Right lobe of liver (tissue), 6 donors: ENCODE data around the gene FAAP20. TPM values are rescaled to one million over a fixed set of nuclear protein-coding genes. Genes with fewer than 3 reads are reported as not detected.

Source experiments
- ATAC-seq, 4 donors: fragments of 200-7000 bp; cut with Tn5 transposase; one replicate each; pipeline ENCODE4 v1.9.1; 2020; ENCODE audit warnings: mild to moderate bottlenecking in 4 of 4, moderate library complexity in 4 of 4
- DNase-seq, 3 donors: peaks; one replicate each; pipeline ENCODE4 v3.0.0-alpha.2; 2020
- H3K27ac ChIP-seq, 3 donors: fragments of 200-600 bp; one replicate each; pipeline ENCODE4 v1.8.0; 2022
- H3K27me3 ChIP-seq, 2 donors: fragments of 200-600 bp; one replicate each; pipeline ENCODE4 v1.8.0; 2022
- H3K36me3 ChIP-seq, 4 donors: fragments of 200-600 bp; sonication (generic) in 1 of 4; one replicate each; pipeline versions ENCODE4 v1.5.1 to v1.8.0; 2017 to 2022; ENCODE audit warnings: control low read depth in 1 of 4
- H3K4me1 ChIP-seq, 4 donors: fragments of 200-600 bp; sonication (generic) in 1 of 4; one replicate each; pipeline versions ENCODE4 v1.5.1 to v1.8.0; 2017 to 2022; ENCODE audit warnings: control low read depth in 1 of 4
- H3K4me3 ChIP-seq, 3 donors: fragments of 200-600 bp; one replicate each; pipeline ENCODE4 v1.8.0; 2022
- H3K9me3 ChIP-seq, 4 donors: fragments of 200-600 bp; sonication (generic) in 1 of 4; one replicate each; pipeline versions ENCODE4 v1.5.1 to v1.8.0; 2017 to 2022; ENCODE audit warnings: control low read depth in 1 of 4
- CTCF ChIP-seq, 4 donors: fragments of 200-600 bp in 3 of 4; fragments of 450-650 bp in 1 of 4; IDR thresholded peaks; one replicate each; pipeline versions ENCODE4 v1.5.1 to v1.8.0; 2016 to 2022; ENCODE audit warnings: antibody characterized with exemption in 4 of 4, mild to moderate bottlenecking in 2 of 4
- POLR2A ChIP-seq: fragments of 450-650 bp; IDR thresholded peaks from one replicate; pipeline ENCODE4 v1.6.1; 2017; ENCODE audit warnings: antibody characterized with exemption, mild to moderate bottlenecking
- WGBS: methylation state at CpG from one replicate; pipeline ENCODE4 v1.1.6; 2018; ENCODE audit warnings: low coverage, low lambda C conversion rate; ENCODE audit not compliant: insufficient coverage; ENCODE audit errors: missing lambda C conversion rate; 5-methylcytosine and 5-hydroxymethylcytosine counted together
- intact Hi-C, 2 donors: fragments of 100-400 bp; cut with DNase I; formaldehyde crosslinking; loops; one replicate each; pipeline versions ENCODE4 v1.11.2 to v1.14.1; 2022
- total RNA-seq, 6 experiments: library from RNA; depleted of rRNA in 2 of 6; stranded (reverse); fragments of >200 nt in 2 of 6; fragmentation: NEBNext Ultra II Directional in 3 of 6; extraction: Animal tissue kit (Norgen Biotek cat#: 25700) in 3 of 6; gene quantifications; one replicate each; pipeline versions ENCODE4 v1.1.0 to v1.2.4, GENCODE V29; 2016 to 2023
- donor health status: DM: no; HTN: yes; CAD: no.
- donor health status: DM: no; HTN: no; CAD: no.
- donor health status: DM: no; HTN: no; CAD: no.
- donor health status: DM: no; HTN: yes; CAD: no.
- donor health status: DM: no; HTN: yes; CAD: no.

FAAP20 gene
- total RNA-seq, 6 experiments from 2014 or later, result 18.9 to 26.0 (median 24.4) TPM

GRCh38 chr1:2228157-2228594 lies 33.6 kb upstream of the FAAP20 start, which contains the start of gene SKI:
SKI (plus strand) TSS chr1:2228319; CDS start chr1:2228767, 448 bp downstream.
- Histone ChIP-seq H3K27ac (peak within 1 kb of the TSS; percentile 97), H3K9me3 (no peaks in the 10 kb centered on the region), H3K27me3 (no peaks in the 10 kb centered on the region), H3K36me3 (no peaks in the 10 kb centered on the region), H3K4me3 (peak within 1 kb of the TSS; percentile 73 to 80 (median 78)), H3K4me1 (peaks cover 0 to 32% (median 15%) of the 10 kb centered on the region in 4 donors)
- DNase-seq (no peak), ATAC-seq (no peak)
- no CpG with 5 or more reads among the region's 100 CpGs for WGBS
- no peak for TF ChIP-seq POLR2A
- no peak for TF ChIP-seq CTCF (IDR thresholded peaks at IDR 0.05)
- intact Hi-C loops, result no loop called here

GRCh38 chr1:2227346-2228156 lies 33.0 kb upstream of the FAAP20 start:
- intact Hi-C loops, result no loop called here
- WGBS, result 0% methylated on average over 4 of the region's 129 CpGs
- DNase-seq, result peak; percentile 96 to 97 (median 96)

DNA sequence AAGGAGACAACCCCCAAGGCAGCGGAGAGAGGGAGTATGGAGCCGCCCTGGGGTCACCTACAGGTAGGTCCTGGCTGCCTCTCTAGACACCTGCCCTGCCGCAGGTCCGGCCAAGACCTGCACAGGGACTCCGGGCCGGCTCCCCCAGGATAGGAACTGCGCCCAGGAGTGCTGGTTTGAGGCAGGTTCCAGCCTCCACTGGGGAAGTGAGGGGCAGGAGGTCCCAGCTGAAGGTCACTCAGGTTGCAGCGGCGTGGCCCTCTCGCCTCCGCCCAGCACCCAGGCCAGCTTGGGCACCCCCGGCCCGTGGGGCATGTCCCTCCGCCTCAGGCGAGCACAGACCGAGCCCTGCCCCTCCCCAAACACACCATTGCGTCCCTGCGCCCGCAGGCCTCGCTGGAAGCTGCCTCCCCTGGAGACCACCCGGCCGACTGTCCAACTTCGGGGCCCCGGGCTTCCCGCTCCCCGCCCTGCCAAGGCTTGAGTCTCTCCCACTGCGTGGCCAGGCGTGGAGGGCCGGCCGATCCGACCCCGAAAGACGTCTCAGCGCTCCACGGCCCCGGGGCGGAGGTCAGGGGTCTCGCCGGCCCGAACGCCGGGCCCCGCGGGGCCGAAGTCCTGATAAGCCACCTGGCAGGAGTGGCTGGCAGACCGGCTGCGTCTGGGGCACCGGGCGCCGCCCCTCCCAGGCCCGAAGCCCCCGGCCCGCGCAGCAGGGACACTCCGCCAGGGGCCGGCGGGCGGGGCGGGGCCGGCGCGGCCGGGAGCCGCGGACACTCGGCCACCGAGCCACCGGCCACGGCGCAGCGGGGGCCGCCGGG lies 32.2 kb upstream of the FAAP20 start:
- ATAC-seq (no peak), DNase-seq (peak; percentile 54 to 73 (median 58))
- H3K9me3 ChIP-seq, result no peaks in the 10 kb centered on the region
- H3K4me3 ChIP-seq, result peak overlapping the region; percentile 73 to 80 (median 78)
- TF ChIP-seq CTCF (IDR thresholded peaks at IDR 0.05) (no peak), POLR2A (no peak)
- H3K27me3 ChIP-seq, result no peaks in the 10 kb centered on the region
- H3K36me3 ChIP-seq, result no peaks in the 10 kb centered on the region
- WGBS, result no CpG with 5 or more reads among the region's 73 CpGs
- intact Hi-C loops, result no loop called here
- H3K4me1 ChIP-seq, result peaks cover 0 to 19% (median 7%) of the 10 kb centered on the region in 4 donors
- peak overlapping the region; percentile 97 for H3K27ac ChIP-seq

More at GRCh38 chr1:2227346-2228156, 33.0 kb upstream of the FAAP20 start:
- Histone ChIP-seq H3K36me3 (no peaks in the 10 kb centered on the region), H3K27ac (peak overlapping the region; percentile 97), H3K9me3 (no peaks in the 10 kb centered on the region), H3K4me1 (peaks cover 0 to 27% (median 13%) of the 10 kb centered on the region in 4 donors), H3K27me3 (no peaks in the 10 kb centered on the region), H3K4me3 (peak overlapping the region; percentile 73 to 80 (median 78))
- TF ChIP-seq POLR2A (peak; percentile 95), CTCF (IDR thresholded peaks at IDR 0.05) (peak in 2 of 4 donors; percentile 29 to 35)
- peak; percentile 75 to 81 (median 78) for ATAC-seq

- H3K36me3 ChIP-seq, result no peaks in the 10 kb centered on the region
- intact Hi-C loops, result no loop called here
- WGBS, result 61% methylated on average over 4 of the region's 18 CpGs
- H3K9me3 ChIP-seq, result no peaks in the 10 kb centered on the region
- TF ChIP-seq POLR2A (no peak), CTCF (IDR thresholded peaks at IDR 0.05) (no peak)
- H3K4me1 ChIP-seq, result peaks cover 0 to under 1% (median 0%) of the 10 kb centered on the region in 4 donors
- no peaks in the 10 kb centered on the region for H3K27me3 ChIP-seq
- no peak overlapping the region for H3K27ac ChIP-seq
- H3K4me3 ChIP-seq, result no peak overlapping the region
- ATAC-seq, result no peak
- DNase-seq, result peak in 1 of 3 donors; percentile 44
Measured at GRCh38 chr1:2224631-2225428, 30.3 kb upstream of the FAAP20 start.
